GM21723 (cell line): Measurements from ENCODE around the gene GLIPR1L1.

ENCODE experiments used
- ATAC-seq: cut with Tn5 transposase; IDR thresholded peaks from one replicate; pipeline ENCODE4 v1.9.1; 2021; ENCODE audit warnings: mild to moderate bottlenecking, moderate library complexity; ENCODE audit not compliant: unreplicated experiment

The GLIPR1L1 gene

DNA sequence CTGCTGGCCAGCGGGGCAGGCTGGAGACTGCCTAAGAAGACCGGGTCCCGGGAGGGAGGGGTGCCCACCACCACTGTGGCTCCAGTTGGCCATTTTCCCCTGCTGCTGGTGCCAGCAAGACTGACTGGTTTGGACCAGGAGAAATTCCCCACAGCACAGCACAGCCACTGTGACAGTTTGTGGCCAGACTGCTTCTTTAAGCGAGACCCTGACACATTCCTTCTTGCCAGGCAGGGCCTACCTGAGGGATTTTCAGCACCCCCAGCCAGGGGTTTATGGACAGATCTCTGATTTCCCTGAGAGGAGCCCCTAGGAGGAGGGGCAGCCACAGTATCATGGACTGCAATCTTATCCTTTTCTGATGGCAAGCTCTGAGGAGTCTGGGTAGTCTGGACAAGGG is 15.5 kb downstream of the GLIPR1L1 start:
- ATAC-seq: no peak

DNA sequence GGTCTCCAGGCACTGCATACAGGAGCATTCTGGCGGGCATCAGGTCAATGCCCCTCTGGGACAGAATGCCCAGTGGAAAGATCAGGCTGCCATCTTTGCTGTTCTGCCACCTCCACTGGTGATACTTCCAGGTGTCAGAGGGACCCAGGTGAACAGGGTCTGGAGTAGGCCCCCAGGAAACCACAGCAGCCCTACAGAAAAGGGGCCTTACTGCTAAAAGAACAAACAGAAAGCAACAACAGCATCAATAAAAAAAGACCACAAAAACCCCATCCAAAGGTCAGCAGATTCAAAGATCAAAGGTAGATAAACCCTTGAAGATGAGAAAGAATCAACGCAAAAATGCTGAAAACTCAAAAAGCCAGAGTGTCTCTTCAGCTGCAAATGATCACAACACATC is 15.9 kb downstream of the GLIPR1L1 start:
- no peak for ATAC-seq

DNA sequence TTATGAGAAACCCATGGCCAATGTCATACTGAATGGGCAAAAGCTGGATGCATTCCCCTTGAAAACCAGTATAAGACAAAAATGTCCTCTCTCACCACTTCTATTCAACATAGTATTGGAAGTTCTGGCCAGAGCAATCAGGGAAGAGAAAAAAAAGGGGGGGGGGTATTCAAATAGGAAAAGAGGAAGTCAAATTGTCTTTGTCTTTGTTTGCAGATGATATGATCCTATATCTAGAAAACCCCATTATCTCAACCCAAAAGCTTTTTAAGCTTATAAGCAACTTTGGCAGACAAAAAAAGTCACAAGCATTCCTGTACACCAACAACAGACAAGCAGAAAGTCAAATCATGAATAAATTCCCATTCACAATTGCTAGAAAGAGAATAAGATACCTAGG is 19.5 kb downstream of the GLIPR1L1 start:
- no peak for ATAC-seq

DNA sequence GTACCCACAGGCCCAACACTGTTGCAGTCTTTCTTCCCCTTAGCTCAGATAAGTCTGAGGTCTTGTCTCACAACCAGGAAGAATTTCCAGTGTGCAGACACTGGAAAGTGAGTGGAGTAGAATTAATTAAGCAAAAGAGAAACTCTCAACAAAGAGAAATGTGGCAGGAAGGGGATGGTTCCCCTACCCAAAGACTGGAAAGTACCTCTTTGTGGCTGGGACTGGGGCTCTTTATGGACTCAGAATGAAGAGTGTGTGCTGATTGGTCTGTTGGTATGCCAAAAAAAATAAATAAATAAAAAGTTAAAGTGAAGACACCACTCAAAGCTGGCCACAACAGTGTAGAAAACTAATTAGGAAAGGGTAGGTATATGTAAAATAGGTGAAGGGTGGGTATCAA is 26.4 kb downstream of the GLIPR1L1 start:
- ATAC-seq: no peak

DNA sequence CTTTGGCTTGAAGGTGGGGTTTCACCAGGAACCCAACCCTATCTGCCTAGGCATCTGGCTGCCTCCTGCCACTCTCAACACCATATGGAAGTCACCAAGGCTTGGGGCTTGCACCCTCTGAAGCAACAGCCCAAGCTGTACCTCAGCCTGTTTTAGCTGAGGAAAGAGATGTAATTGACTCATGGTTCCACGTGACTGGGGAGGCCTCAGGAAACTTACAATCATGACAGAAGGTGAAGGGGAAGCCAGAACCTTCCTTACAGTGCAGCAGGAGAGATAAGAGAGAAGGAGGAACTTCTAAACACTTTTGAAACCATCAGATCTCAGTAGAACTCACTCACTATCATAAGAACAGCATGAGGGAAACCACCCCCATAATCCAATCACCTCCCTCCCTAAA is 26.9 kb downstream of the GLIPR1L1 start:
- no peak for ATAC-seq

DNA sequence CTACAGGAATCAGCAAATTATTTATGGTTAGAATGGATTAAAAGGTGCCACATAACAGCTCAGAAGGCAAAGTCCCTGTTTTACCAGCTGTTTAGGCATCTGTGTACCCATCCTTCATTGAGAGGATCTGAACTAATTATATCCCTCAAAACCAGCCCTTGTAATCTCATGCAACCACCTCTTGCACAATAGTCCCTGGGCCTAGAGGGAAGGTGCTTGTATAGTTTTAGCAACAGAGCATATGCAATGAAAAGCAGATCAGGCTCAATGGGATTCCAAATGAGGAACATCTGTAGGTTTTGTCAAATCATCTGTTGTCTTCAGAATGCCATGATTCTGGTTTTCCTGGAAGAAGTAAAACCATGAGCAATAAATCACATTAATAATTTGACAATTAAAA is 30.4 kb downstream of the GLIPR1L1 start:
- ATAC-seq: no peak

DNA sequence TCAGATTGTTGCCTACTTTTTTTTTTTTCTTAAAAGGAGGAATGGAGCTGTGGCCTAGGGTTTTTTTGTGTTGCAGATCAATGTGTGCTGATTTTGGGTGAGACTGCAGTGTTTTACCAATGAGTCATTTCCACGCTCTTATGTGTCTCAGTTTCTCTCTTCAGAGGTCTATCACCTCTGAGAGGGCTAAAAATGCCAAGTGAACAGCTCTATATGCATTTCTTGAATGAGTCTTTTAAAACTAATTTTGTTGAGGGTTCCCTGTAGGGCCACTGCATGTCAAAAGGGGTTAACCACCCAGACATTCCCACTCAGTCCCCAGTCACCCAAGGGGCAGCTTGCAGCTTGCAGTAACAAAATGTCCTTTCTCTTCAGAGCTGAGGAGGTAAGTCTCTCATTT is 32.2 kb downstream of the GLIPR1L1 start:
- no peak for ATAC-seq

DNA sequence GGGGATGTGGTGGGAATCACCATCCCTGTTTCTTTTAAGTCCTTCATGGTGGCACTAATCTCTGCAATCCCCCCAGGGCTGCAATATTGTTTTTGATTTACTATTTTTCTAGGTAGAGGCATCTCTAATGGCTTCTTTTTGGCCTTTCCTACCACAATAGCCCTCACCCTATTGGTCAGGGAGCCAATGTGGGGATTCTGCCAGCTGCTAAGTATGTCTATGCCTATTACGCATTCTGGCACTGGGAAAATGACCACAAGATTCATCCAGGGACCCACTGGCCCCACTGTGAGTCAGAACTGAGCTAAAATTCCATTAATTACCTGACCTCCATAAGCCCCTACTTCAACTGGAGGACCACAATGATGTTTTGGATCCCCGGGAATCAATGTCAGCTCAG is 40.5 kb downstream of the GLIPR1L1 start:
- ATAC-seq: no peak

DNA sequence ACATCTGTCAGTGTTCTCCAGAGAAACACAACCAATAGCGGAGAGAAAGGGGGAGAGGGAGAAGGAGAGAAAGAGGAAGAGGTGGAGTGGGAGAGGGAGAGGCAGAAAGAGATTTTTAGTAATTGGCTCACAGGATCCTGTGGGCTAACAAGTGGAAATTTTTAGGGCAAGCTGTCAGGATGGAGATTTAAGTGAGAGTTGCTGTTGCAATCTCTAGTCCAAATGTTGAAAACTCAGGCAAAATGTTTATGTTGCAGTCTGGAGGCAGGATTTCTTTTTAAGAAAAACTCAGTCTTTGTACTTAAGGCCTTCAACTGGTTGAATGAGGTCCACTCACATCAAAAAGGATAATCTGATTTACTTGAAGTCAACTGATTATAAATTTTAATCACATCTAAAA is 43.9 kb downstream of the GLIPR1L1 start:
- no peak for ATAC-seq

DNA sequence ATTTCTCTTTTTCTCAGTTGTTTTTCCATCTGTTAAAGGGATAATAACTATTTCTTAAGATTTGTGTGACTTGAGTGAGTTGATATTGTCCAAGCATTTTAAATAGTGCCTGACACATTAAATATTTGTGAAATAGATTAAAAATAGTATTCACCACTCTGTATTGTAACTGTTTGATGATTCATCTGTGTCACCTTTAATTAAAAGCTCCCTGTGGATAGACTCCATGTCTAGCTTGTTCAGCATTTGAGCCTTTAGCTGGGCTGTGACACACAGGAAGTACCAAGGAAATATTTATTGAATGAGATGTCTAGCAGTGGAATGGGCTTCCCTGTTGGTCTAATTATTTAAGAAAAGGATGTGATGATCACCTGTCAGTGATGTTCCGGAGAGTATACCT is 54.6 kb downstream of the GLIPR1L1 start:
- no peak for ATAC-seq

DNA sequence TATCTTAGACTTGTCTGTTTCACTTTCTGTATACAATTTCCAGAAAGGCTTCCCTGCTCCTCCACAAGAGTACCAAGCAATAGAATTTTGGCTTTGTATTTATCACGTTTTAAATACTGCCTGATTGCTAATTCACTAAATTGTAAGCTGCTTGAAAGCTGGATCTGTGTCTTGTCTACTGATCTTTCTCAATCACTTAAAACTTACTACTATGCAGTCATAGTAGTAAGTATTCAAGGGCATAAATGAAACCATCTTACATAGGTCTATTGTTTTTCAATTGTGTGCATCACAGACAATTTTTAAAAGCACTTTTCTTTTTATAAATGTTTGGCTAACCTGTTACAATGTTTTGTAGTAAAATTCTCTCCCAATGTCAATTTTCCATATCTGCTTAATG is 55.2 kb downstream of the GLIPR1L1 start:
- no peak for ATAC-seq

DNA sequence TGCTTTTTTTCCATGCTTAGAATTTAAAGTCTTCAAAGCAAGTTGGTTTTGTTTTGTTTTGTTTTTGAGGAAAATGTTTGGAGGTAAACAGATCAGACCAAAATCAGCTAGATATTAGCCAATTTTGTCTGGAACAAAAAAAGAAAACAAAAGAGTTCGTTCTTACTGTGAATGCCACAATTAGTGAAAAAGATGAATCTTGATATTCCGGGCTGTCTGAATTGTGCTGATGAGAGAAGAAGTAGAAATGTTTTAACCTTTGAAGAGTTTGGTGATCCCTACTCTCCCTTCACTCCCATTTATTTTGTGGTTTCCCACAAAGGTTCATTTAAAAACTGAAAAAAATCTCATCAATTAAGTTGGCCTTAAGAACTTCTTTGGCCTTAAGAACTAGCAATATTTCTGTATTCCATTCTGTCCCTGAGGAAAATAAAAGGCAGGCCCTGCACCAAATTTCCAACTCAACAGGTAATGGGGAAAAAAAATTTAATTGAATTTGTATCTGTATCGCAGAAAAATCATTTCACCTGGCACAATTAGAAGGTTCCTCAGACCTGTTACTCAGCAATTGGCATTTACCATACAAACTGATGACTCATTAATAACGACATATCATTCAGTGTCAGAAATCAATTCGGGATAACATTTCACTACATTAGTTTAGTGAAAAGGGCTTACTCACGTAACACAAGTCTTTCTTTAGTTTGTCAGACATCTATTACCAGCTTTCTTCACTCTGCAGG is 55.9 kb downstream of the GLIPR1L1 start:
- ATAC-seq: peak; percentile 7

DNA sequence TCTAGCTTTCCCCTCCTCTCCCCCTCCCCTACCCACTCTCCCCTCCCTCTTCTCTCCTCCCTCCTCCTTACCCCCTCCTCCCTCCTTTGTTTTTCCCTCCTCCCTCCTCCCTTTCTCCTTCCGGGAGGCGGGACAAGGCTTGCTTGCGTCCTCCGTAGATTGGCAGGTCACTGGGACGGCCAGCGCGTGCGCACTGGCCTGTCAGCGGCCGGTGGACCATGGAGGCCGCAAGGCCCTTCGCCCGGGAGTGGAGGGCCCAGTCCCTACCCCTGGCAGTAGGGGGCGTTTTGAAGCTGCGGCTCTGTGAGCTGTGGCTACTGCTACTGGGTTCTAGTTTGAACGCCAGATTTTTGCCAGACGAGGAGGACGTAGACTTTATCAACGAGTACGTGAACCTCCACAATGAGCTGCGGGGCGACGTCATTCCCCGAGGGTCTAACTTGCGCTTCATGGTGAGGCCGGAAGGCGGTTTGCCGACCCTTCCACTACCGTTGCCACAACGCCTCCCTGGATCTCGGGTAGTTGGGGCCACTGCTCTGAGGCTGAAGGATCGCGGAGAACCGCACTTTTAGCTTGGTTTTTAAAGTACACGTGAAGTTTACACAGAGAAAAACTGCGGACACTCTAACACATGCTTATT is 56.5 kb downstream of the GLIPR1L1 start, which contains the start of gene GLIPR1L2:
TSS of gene GLIPR1L2 (plus strand) at position 191 of the 640 bp plus-strand sequence. CDS start at position 219, 28 bp downstream.
- ATAC-seq: peak; percentile 94

DNA sequence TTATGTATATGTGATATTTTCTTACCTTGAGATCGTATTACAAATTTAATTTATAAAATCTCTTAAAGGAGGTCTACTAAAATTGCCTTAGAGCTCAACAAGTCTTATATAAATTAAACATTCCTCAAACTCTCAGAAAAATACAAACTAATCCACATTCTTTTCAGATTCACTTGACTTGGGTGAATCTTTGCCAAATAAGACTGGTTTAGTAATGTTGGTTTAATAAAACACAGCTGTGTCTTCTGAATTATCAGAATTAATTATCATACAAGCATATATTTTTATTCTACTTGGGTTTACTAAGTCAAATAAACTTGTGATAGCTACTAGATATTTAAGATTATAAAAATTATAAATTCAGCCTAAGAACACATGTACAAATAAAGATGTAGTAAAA is 69.8 kb downstream of the GLIPR1L1 start:
- ATAC-seq: no peak

DNA sequence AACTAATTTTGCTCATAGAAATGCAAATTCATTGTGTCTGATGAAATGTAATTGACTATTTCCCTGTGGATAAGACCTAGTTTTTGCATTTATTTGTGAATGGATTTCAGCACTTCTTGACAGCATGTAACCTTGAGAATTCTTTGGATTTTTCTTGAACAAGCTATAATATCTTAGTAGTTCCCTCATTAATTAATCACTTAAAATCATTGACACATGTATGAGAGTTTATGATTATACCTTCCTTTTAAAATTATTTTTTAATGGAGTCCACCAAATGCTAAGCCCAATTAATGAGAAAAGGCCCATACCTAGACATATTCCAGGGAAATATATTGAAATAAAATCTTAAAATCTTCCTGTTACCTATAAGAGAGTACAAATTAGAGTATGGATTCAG is 73.2 kb downstream of the GLIPR1L1 start:
- ATAC-seq: no peak

DNA sequence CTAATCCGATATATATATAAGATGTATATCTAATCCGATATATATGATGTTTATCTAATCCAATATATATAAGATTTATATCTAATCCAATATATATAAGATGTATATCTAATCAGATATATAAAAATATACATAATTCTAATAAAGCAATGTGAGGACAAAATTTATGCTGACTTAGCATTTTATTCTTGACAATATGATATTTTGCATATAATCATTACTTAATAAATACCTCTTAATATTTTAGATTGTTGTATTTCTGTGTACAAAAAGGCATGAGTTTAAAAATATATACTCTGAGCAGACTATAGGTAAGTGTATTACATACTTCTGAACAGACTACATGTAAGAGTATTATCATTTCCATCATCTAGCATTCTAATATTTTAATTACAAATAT is 75.4 kb downstream of the GLIPR1L1 start:
- ATAC-seq: no peak

DNA sequence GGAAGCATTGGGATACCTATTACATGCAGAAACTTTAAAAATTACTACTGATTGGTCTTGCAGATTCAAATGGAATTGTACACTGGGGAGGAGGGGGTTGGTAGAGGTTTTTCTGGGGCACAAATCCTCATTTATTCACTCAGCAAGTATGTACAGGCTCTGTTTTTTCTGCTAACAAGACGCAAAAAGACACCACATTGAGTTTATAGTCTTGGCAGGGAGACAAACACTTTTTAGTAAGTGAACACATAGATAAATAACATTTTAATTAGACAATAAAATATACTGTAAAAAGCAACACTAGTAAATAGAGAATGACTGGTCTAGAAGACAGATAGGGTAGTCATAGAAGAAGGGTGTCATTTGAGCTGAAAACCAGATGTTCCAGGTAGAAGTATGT is 80.2 kb downstream of the GLIPR1L1 start:
- ATAC-seq: no peak

DNA sequence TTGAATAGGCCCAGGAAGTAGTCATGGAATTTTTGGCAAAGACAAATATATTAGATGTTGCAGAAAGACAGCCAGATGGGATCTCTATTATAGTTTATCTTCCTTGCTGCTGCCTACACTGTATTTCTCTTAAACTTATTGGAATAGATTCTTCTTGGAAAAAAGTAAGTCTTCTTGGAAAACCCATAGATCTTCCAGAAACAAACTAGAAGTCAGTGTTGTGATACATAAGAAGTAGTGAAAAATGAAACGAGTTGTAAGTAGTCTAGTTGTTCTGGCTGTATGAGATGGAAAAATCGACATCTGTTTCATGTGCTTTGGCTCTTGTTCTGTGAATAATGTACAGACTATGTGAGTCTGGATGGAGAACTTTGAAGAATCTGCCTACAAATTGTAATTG is 85.4 kb downstream of the GLIPR1L1 start:
- no peak for ATAC-seq
